ENCODE data around the gene UNC93A.
"Not testable (repeated sequence)": the region's sequence is repeated elsewhere in the genome, so short reads cannot be mapped to it uniquely, and the experiment has no call there.

UNC93A gene

DNA sequence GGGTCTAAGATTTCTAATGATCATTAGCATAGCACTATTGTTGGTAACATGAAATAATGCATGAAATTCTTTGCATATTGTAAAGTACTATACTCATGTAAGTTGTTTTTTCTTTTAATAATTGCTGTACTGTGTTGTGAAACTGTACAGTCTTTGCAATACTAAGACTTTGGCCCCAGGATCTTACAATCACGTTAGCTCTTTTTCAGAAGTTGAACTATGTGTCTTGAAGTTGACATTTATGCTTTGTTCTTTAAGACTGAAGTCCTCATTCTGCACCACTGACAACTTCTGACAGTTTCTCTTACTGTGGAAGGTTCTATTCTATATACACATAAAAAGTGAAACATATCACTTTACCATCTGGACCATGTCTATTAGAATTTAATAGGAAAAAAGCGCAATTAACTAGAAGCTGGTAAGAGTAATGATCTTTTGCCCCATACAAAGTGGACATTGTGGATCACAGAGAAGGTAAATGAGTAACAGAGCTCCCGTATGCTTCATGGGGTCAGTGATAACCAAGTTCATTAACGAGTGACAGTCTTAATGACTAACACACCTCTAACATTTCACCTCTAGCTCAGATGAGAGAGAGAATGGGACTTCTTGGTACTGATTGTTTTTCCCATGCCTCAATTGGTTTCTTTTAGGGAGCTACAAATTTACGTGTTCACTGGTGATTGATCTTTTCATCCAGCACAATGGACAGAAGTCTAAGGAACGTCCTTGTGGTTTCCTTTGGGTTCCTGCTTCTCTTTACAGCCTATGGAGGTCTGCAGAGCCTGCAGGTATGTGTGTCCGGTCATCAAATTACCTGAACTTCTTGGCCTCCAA, at the start of gene UNC93A:
Gene UNC93A, plus strand, starts transcription at position 530 of the 837 bp plus-strand sequence. Its CDS starts 175 bp downstream, at position 705.
- no peaks in the 10 kb centered on the region for H3K27me3 ChIP-seq (ENCODE audit: control insufficient read depth, insufficient read depth, low read length)
- H3K36me3 ChIP-seq (ENCODE audit: control insufficient read depth, insufficient read depth, low read length) = no peaks in the 10 kb centered on the region
- no peak within 1 kb of the TSS for H3K9ac ChIP-seq (ENCODE audit: low read length)
- no peak within 1 kb of the TSS for H3K4me3 ChIP-seq (ENCODE audit: low read length)
- H3K9me3 ChIP-seq (ENCODE audit: control insufficient read depth, low read length) = no peaks in the 10 kb centered on the region
- H3K4me1 ChIP-seq (ENCODE audit: control insufficient read depth, insufficient read depth, low read length) = no peaks in the 10 kb centered on the region

DNA sequence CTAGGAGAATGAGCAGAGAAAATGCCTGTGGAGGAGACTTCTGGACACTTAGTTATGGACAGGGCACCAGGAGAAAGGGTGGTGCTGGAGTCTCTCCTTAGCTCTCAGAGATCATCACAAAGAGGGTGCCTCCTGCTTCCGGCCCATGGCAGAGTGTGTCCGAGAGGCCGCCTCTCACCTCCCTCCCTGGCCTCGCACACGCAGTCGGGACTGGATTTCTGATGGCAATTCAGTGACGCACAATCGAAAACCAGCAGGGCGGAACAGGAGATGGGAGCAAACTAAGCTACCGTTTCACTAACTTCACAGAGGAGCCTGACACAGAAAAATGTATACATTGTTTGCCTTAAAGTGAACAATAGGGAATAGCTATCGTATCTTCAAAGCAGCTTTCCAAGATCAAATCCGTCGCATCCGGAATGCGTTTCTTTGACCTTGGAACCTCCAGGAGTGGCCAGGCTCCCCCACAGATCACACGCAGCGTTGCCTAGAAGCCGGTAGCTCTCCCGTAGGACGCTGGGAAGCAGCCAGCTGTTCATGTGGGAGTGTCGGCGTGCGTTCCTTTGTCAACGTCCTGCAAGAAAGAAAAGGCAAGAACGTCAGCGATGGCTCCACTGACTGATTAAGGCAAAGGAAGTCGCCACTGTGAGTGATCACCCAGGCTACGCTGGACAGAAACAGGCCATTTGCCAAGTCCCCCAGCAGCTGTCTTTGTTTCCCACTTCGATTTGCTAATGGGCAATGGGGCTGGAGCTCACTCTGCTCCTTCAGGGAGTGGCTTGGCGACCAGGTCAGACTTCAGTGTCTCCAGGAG, 49.6 kb upstream of the UNC93A start:
- not testable (repeated sequence) for H3K36me3 ChIP-seq (ENCODE audit: control insufficient read depth, insufficient read depth, low read length); H3K4me3 ChIP-seq (ENCODE audit: low read length); H3K4me1 ChIP-seq (ENCODE audit: control insufficient read depth, insufficient read depth, low read length); H3K27me3 ChIP-seq (ENCODE audit: control insufficient read depth, insufficient read depth, low read length); H3K9me3 ChIP-seq (ENCODE audit: control insufficient read depth, low read length); H3K9ac ChIP-seq (ENCODE audit: low read length)

DNA sequence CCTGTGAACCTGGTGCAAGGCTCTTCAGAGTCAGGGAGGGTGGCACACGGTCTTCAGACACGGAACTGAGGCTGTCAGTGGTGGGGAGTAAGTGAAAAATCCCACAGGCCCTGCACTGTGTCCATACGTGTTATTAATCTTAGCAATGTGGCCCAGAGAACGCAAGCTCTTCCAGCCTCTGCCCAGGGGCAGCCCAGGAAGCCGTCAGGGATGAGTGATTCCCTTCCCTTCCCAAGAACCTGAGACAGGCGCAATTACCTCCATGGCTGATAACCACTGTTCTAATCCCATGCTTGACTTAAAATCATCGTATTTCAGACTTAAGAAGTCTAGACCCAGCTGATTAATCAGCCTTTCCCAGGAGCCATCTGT, 49.0 kb upstream of the UNC93A start:
- not testable (repeated sequence) for H3K36me3 ChIP-seq (ENCODE audit: control insufficient read depth, insufficient read depth, low read length); H3K9me3 ChIP-seq (ENCODE audit: control insufficient read depth, low read length); H3K27me3 ChIP-seq (ENCODE audit: control insufficient read depth, insufficient read depth, low read length); H3K9ac ChIP-seq (ENCODE audit: low read length); H3K4me3 ChIP-seq (ENCODE audit: low read length); H3K4me1 ChIP-seq (ENCODE audit: control insufficient read depth, insufficient read depth, low read length)

DNA sequence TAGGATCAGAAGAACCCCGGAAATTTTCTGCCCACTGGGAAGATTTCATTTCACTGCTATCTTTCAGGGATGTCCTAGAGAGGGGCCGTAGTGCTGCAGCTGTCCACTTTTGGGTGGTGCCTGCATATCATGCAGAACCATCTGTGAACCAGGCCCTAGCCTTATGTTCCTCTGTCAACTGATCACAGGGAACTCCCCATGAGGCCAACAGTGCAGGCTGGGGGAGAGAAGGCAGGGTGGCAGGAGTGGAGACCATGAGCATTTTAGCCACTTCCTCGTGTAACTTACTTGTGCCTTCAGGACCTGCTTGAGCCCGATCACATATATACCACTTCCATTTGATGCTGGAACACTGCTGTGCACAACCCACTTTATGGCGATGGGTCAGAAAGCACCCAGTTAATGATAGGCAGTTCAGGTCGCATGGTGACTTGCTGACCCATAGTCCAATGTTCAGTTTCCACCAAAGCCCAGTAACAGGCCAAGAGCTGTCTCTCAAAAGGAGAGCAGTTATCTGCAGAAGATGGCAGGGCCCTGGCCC, 48.5 kb upstream of the UNC93A start:
- not testable (repeated sequence) for H3K27me3 ChIP-seq (ENCODE audit: control insufficient read depth, insufficient read depth, low read length); H3K4me3 ChIP-seq (ENCODE audit: low read length); H3K9me3 ChIP-seq (ENCODE audit: control insufficient read depth, low read length); H3K36me3 ChIP-seq (ENCODE audit: control insufficient read depth, insufficient read depth, low read length); H3K4me1 ChIP-seq (ENCODE audit: control insufficient read depth, insufficient read depth, low read length); H3K9ac ChIP-seq (ENCODE audit: low read length)

DNA sequence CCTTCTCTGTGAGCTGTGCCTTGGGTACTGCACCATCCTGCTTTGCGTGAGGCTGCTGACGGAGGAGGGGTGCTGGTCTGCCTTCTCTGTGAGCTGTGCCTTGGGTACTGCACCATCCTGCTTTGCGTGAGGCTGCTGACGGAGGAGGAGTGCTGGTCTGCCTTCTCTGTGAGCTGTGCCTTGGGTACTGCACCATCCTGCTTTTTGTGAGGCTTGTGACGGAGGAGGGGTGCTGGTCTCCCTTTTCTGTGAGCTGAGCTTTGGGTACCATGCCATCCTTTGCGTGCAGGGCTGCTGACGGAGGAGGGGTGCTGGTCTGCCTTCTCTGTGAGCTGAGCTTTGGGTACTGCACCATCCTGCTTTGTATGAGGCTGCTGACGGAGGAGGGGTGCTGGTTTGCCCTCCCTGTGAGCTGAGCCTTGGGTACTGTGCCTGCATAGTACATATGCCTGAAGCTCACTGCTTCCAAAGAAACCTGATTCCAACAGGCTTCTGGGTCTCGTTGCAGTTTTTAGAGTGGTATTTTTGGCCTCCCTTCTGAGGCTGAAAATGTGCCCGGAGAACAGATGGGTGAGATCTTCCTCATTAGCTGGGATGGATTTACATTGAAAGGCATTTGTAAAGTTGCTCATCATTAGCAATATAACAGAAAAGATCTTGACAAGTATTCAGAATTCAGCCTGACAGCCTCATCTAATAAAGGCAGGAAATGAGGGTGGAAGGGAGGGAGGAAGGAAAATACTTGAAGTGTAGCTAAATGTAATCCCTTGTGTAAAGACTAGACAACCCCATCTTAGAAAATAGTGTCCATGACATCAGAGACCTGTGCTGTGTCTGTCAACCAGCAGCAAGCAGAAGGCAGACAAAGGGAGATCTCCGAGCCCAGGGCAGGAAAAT, 46.8 kb upstream of the UNC93A start:
- H3K27me3 ChIP-seq (ENCODE audit: control insufficient read depth, insufficient read depth, low read length) = peaks cover 7% of the 10 kb centered on the region
- no peaks in the 10 kb centered on the region for H3K36me3 ChIP-seq (ENCODE audit: control insufficient read depth, insufficient read depth, low read length)
- H3K4me1 ChIP-seq (ENCODE audit: control insufficient read depth, insufficient read depth, low read length) = no peaks in the 10 kb centered on the region
- H3K4me3 ChIP-seq (ENCODE audit: low read length) = no peak overlapping the region
- H3K9me3 ChIP-seq (ENCODE audit: control insufficient read depth, low read length) = no peaks in the 10 kb centered on the region
- no peak overlapping the region for H3K9ac ChIP-seq (ENCODE audit: low read length)

DNA sequence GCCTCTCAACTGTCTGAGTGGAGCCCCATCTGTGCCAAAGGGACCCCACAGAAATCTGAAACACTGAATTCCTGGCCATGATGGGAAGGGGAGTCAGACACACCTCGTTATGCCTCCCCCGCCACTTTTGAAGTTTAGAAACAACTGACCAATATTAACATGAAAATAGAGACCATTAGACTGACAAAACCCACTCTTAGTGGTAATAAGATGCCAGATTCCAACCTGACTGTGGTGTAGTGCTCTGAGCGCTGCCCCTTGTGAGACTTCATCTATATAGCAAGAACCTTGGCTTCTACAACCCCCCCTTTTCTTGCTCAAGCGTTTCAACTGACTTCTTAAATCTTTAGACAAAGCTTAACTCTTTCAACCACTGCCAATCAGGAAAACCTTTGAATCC, 46.1 kb upstream of the UNC93A start:
- Histone ChIP-seq H3K4me1 (ENCODE audit: control insufficient read depth, insufficient read depth, low read length) (no peaks in the 10 kb centered on the region), H3K27me3 (ENCODE audit: control insufficient read depth, insufficient read depth, low read length) (peaks cover 4% of the 10 kb centered on the region), H3K9me3 (ENCODE audit: control insufficient read depth, low read length) (no peaks in the 10 kb centered on the region), H3K4me3 (ENCODE audit: low read length) (no peak overlapping the region), H3K36me3 (ENCODE audit: control insufficient read depth, insufficient read depth, low read length) (no peaks in the 10 kb centered on the region), H3K9ac (ENCODE audit: low read length) (no peak overlapping the region)

DNA sequence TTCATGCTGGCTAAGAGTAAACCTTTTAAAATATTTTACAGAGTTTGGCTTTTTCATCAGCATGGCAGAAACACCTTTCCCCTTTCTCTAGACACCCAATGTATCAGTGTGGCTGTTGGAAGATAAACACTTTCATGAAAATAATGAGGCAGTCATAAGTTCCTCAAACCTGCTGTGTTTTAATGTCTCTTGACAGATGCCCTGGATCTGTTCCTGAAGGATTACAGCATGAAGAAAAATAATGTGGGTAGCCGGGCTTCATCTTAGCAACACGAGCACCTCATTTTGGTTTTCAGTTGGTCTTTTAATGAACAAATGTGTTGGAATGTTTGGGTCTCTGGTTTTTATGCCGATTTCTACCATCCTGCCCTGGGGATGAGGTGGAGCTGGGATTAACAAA, 45.5 kb upstream of the UNC93A start:
- Histone ChIP-seq H3K27me3 (ENCODE audit: control insufficient read depth, insufficient read depth, low read length) (peaks cover 4% of the 10 kb centered on the region), H3K9me3 (ENCODE audit: control insufficient read depth, low read length) (no peaks in the 10 kb centered on the region), H3K36me3 (ENCODE audit: control insufficient read depth, insufficient read depth, low read length) (no peaks in the 10 kb centered on the region), H3K4me1 (ENCODE audit: control insufficient read depth, insufficient read depth, low read length) (no peaks in the 10 kb centered on the region), H3K9ac (ENCODE audit: low read length) (no peak overlapping the region), H3K4me3 (ENCODE audit: low read length) (no peak overlapping the region)

DNA sequence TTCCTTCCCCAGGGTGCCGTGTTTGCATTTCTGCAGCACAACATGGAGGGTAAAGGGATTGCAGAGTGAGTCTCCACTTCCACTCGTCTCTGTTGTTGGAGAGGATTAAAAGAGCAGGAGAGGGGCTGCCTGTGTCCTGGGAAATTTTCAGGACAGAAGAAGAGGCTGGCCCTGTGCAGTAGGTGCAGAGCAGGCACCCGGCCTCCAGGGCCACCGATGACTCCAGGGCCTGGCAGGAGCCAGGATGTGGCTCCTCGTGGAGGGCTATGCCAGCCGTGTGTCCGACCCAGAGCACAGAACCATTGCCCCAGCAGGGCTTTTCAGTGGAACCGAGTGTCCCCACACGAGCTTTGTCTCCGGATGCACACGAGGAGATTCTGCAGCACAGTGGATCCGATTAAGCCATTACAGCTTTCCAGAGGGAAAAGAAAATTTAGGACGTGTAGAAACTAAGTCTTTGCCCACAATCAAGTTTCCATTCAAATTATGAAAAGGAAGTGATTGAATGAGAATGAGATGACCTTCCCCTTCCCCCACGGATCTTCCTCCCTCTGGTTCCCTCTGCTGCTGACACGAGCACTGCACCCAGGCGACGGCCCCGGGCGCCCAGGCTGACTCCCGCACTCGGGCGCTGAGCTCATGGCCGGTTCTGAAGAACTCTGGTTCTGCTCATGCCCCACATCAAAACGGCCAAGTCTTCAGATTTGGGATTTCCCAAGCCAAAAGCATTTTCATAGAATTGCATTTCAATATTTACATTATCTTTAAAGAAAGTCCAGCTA, 43.1 kb upstream of the UNC93A start:
- H3K9me3 ChIP-seq (ENCODE audit: control insufficient read depth, low read length) = no peaks in the 10 kb centered on the region
- H3K9ac ChIP-seq (ENCODE audit: low read length) = no peak overlapping the region
- H3K4me1 ChIP-seq (ENCODE audit: control insufficient read depth, insufficient read depth, low read length) = no peaks in the 10 kb centered on the region
- H3K27me3 ChIP-seq (ENCODE audit: control insufficient read depth, insufficient read depth, low read length) = no peaks in the 10 kb centered on the region
- H3K4me3 ChIP-seq (ENCODE audit: low read length) = no peak overlapping the region
- H3K36me3 ChIP-seq (ENCODE audit: control insufficient read depth, insufficient read depth, low read length) = no peaks in the 10 kb centered on the region

DNA sequence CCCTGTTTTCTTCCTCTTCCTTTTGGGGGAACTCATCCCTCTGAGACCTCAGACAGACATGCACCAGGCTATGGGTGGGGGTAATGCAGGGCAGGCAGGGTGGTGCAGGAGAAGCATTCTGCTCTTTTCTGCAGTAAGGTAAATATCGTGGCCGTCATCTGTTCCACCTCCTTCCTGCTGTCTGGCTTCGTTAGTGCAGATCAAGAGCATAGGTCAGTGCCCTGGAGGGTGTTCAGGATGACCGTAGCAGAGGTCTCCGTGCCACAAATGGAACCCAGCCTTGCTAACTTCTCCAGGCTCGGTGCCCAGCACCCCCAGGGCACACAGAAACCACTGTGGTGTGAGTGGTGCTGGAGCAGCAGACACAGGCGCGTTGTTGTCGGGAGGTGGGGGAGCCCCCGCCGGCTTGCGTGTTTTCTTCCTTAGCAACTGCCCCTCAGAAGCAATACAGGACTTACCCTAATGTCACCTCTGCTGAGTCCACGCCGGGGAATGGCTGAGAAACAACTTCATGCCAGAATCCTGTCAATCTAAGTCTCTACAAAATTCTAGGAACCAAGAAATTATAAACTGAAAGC, 42.1 kb upstream of the UNC93A start:
- not testable (repeated sequence) for H3K9me3 ChIP-seq (ENCODE audit: control insufficient read depth, low read length); H3K4me3 ChIP-seq (ENCODE audit: low read length); H3K9ac ChIP-seq (ENCODE audit: low read length); H3K36me3 ChIP-seq (ENCODE audit: control insufficient read depth, insufficient read depth, low read length); H3K27me3 ChIP-seq (ENCODE audit: control insufficient read depth, insufficient read depth, low read length); H3K4me1 ChIP-seq (ENCODE audit: control insufficient read depth, insufficient read depth, low read length)

DNA sequence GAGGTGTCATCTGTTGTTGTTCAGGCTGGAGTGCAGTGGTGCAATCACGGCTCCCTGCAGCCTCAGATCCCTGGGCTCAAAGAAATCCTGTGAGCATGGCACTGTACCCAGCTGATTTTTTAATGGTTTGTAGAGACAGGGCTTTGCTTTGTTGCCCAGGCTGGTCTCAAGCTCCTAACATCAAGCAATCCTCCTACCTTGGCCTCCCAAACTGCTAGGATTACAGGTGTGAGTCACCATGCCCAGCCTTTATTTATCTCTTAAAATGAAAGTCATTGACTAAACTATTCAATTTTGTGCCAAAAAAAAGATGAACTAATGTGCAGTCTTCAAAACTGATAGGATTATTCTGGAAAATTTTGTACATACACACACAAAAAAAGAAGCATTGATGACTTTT, 38.8 kb upstream of the UNC93A start:
- H3K4me3 ChIP-seq (ENCODE audit: low read length) = no peak overlapping the region
- no peaks in the 10 kb centered on the region for H3K4me1 ChIP-seq (ENCODE audit: control insufficient read depth, insufficient read depth, low read length)
- no peaks in the 10 kb centered on the region for H3K36me3 ChIP-seq (ENCODE audit: control insufficient read depth, insufficient read depth, low read length)
- no peak overlapping the region for H3K9ac ChIP-seq (ENCODE audit: low read length)
- no peaks in the 10 kb centered on the region for H3K9me3 ChIP-seq (ENCODE audit: control insufficient read depth, low read length)
- no peaks in the 10 kb centered on the region for H3K27me3 ChIP-seq (ENCODE audit: control insufficient read depth, insufficient read depth, low read length)
